HG02759 (cell line): Measurements from ENCODE around the gene BSPRY.

Source experiments
- ATAC-seq: cut with Tn5 transposase; IDR thresholded peaks from one replicate; pipeline ENCODE4 v1.9.1; 2021; ENCODE audit warnings: mild to moderate bottlenecking, moderate library complexity; ENCODE audit not compliant: unreplicated experiment

Gene BSPRY

GRCh38 chr9:113349445-113350094 lies at the start of gene BSPRY:
Gene BSPRY, plus strand, starts transcription at chr9:113349541. Its CDS starts 39 bp downstream, at chr9:113349580.
- peak; percentile 51 for ATAC-seq

GRCh38 chr9:113299800-113300292 lies 49.5 kb upstream of the BSPRY start:
- no peak for ATAC-seq

- no peak for ATAC-seq
Observed at GRCh38 chr9:113301548-113301947, 47.8 kb upstream of the BSPRY start.

GRCh38 chr9:113302792-113303418 lies 46.4 kb upstream of the BSPRY start, which contains the start of gene RNF183:
Gene RNF183, minus strand, starts transcription at chr9:113303376. Its CDS starts 5,192 bp downstream, at chr9:113298184.
- ATAC-seq, result no peak

- ATAC-seq, result no peak
Observed at GRCh38 chr9:113306566-113306965, 42.8 kb upstream of the BSPRY start.

- no peak for ATAC-seq
Observed at GRCh38 chr9:113307396-113307975, 41.9 kb upstream of the BSPRY start.

- ATAC-seq, result no peak
Observed at GRCh38 chr9:113309204-113309813, 40.0 kb upstream of the BSPRY start.

GRCh38 chr9:113310538-113310937 lies 38.8 kb upstream of the BSPRY start:
- ATAC-seq, result no peak

GRCh38 chr9:113311961-113312360 lies 37.4 kb upstream of the BSPRY start:
- no peak for ATAC-seq

- ATAC-seq, result no peak
Observed at GRCh38 chr9:113313261-113313660, 36.1 kb upstream of the BSPRY start.

- no peak for ATAC-seq
Observed at GRCh38 chr9:113315231-113315630, 34.1 kb upstream of the BSPRY start.

GRCh38 chr9:113316030-113316429 lies 33.3 kb upstream of the BSPRY start:
- ATAC-seq, result no peak

- ATAC-seq, result no peak
Observed at GRCh38 chr9:113317777-113318176, 31.6 kb upstream of the BSPRY start.

GRCh38 chr9:113319054-113319453 lies 30.3 kb upstream of the BSPRY start:
- no peak for ATAC-seq

GRCh38 chr9:113320051-113320450 lies 29.3 kb upstream of the BSPRY start:
- ATAC-seq, result no peak

- ATAC-seq, result no peak
Observed at GRCh38 chr9:113322671-113323070, 26.7 kb upstream of the BSPRY start.

GRCh38 chr9:113326230-113326629 lies 23.1 kb upstream of the BSPRY start:
- ATAC-seq, result no peak

- no peak for ATAC-seq
Observed at GRCh38 chr9:113328045-113328782, 21.1 kb upstream of the BSPRY start.

GRCh38 chr9:113331780-113332179 lies 17.6 kb upstream of the BSPRY start:
- no peak for ATAC-seq

- ATAC-seq, result no peak
Observed at GRCh38 chr9:113337714-113338113, 11.6 kb upstream of the BSPRY start.
